Hematopoietic multipotent progenitor cell treated with erythropoietin and hydrocortisone succinate and interleukin-3 and kit ligand, for 8 days (in vitro differentiated cells): ENCODE measurements around the gene TCEAL2.
A peak's percentile ranks its signal among the peaks of the same experiment; 100 is the strongest.
"Not testable (repeated sequence)": the region's sequence is repeated elsewhere in the genome, so short reads cannot be mapped to it uniquely, and the experiment has no call there.

Experiments
- DNase-seq: peaks from one replicate; pipeline ENCODE4 v3.0.0-alpha.2; 2015

Gene TCEAL2

GRCh38 chrX:102125436-102125835 is at the start of gene TCEAL2:
TSS of gene TCEAL2 (plus strand) at chrX:102125679. CDS start at chrX:102126831, 1,152 bp downstream.
- DNase-seq, result not testable (repeated sequence)

- DNase-seq, result no peak
Observed at GRCh38 chrX:102077426-102077825, 48.1 kb upstream of the TCEAL2 start.

DNA sequence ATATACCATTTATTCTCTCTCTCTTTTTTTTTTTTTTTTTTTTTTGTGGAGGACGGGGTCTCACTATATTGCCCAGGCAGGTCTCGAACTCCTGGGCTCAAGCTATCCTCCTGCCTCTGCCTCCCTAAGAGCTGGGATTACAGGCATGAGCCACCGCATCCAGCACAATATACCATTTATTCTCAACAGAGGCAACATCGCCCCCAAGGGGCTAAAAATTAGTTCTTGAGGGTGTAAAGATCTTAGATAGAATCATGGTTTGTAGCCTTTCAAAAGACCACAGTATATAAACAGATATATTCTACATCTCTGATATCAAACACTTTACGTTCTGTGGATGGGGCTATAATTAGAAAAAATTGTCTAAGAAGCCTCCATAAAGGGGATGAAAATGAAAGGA is 39.8 kb upstream of the TCEAL2 start:
- DNase-seq, result peak; percentile 14

DNA sequence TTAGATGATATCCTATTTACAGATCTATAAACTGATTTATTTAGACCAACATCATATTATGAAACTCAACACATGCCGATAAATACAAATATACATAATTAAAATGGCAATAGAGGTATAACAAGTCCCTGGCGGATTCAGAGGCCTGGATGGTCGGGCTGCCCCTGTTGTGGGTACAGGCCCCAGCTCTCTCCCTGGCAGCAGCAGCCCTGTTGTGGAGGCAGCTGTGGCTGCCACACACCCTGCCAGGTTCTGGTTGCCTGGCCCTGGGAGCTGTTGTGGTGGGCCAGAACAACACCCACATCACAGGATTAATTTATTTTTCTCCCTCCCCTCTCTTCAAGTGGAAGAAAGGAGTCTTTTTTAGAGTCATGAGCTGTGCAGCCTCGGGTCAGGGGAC is 12.1 kb upstream of the TCEAL2 start:
- no peak for DNase-seq

- no peak for DNase-seq
Observed at GRCh38 chrX:102115748-102116147, 9.7 kb upstream of the TCEAL2 start.

DNA sequence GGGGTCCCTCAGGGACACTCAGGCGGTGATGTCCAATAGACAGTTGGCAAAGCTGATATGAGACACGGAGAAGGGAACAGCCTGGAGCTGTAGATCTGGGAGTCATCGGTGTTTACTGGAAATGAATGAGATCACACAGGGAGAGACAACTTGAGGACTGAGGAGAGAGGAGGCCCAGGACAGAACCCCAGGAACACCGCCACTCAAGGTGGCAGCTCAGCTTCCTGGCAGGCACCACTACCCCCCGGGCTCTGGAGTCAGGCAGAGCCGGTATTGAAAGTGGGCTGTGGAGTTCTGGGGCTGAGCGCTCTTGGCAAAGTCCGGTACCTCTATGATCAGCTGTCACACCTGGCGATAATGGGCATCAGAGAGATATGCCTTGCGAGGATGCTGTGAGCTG is 465 bp upstream of the TCEAL2 start:
- not testable (repeated sequence) for DNase-seq

GRCh38 chrX:102126080-102126818 is 770 bp downstream of the TCEAL2 start:
- not testable (repeated sequence) for DNase-seq

DNA sequence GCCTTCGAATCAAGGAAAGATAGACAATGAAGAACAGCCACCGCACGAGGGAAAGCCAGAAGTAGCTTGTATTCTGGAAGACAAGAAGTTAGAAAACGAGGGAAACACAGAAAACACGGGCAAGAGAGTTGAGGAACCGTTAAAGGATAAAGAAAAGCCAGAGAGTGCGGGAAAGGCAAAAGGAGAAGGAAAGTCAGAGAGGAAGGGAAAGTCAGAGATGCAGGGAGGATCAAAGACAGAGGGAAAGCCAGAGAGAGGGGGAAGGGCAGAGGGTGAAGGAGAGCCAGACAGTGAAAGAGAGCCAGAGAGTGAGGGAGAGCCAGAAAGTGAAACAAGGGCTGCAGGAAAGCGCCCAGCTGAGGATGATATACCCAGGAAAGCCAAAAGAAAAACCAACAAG is 1.4 kb downstream of the TCEAL2 start:
- DNase-seq, result no peak

DNA sequence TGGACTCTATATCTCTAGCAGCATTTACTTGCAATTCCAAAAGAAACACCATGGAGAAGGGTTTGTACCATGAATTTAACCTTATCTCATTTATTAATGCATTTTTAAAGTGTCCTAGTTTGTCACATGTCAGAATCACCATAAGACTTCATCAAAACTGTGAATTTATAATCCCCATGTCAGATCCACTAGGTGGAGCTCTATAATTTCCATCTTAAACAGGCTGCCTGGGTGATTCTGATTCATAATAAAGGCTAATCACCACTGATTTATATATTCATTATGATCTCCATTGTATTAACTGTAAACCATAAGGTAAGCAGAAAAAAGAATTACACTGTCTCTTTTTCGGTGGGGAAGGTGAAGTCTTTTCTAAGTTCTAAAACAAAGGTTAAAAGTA is 4.0 kb downstream of the TCEAL2 start:
- peak; percentile 8 for DNase-seq

- DNase-seq, result no peak
Observed at GRCh38 chrX:102138064-102138463, 12.6 kb downstream of the TCEAL2 start.

DNA sequence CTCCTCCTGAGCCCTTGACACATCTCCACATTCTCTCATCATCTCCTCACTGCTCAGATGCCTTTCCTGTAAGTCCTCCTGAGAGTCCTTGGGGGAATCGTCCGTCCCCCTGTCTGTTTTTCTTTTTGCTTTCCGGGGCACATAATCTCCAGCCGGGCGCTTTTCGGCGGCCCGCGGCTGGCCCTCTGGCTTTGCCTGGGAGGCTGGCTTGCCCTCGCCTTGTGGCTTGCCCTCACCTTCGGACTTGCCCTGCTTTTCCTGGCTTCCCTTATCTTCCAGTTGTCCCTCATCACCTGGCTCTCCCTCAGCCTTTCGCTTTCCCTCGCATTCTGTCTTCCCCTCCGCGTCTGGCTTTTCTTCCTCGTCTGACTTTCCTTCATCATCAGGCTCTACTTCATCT is 15.4 kb downstream of the TCEAL2 start:
- DNase-seq, result not testable (repeated sequence)

DNA sequence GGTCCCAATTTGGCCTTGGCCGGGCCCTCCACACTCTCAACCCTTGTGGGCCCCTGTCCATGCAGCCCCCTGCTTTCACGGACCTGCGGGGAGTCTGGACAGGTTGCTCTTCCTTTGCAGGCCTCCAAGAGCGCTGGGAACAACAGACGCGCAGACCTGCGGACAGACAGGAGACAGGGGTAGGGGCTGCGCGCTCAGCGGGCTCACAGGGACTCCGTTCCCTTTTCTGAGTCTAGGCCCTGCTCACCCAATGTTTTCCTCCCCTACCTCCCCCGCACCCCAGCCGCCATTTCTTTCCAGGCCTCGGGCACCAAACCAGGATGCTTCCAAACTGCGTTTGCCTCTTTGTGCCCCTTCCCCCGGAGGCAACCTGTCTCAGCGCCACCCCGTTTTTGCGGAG is 16.2 kb downstream of the TCEAL2 start:
- not testable (repeated sequence) for DNase-seq

DNA sequence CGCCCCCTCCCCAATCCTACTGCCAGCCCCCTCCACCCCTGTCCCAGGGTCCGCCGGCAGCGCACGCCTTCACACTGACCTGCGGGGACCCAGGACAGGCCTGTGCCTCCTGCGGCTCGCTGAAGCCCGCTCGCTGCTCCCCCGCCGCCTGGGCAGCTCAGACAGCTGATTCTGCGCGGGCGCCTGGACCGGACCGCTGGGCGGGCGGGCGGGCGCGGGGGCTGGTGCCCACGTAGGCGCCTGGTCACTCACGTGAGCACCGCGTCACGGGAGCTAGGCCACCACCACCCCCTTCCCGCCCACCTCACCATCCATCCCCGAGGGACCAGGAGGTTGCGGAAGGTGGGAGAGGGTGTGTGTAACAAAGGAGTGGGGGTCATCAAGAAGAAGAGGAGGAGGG is 16.8 kb downstream of the TCEAL2 start, which contains the start of gene TCEAL6:
Gene TCEAL6 (minus strand): TSS at position 208 of the 400 bp plus-strand sequence.
- DNase-seq, result not testable (repeated sequence)

DNA sequence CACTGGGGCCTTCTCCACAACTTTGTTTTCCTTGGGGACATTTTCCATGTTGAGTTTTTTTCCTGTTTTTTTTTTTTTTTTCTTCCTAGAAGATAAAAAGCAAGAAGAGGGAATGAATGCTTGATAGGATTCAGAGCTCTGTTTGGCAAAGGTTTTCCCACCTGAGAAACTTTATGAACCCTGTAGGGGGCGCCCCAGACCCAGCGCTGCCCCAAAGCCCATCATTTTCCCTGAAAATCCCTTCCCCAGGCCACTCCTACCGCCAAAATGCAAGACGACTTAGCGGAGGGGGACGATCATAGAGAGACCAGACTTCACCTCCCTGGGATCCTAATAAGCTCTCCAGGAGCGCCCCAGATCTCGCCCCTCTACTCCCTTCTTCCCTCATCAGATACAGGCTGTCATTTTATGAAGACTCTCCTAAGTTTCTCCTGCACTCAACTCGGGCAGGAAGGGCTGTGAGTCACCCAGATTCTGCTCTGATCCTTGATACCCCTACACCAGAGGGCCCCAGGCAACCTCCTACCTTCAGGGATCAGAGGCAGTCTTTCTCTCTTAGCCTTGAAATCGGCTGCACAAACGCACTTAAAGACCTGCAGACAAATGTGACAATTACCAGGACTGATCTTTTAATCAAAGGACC is 28.9 kb downstream of the TCEAL2 start:
- no peak for DNase-seq

GRCh38 chrX:102154900-102155805 is 29.7 kb downstream of the TCEAL2 start:
- DNase-seq, result no peak

- DNase-seq, result no peak
Observed at GRCh38 chrX:102155806-102156179, 30.3 kb downstream of the TCEAL2 start, which contains the start of gene BEX5. TSS of gene BEX5 (minus strand) at chrX:102155977. CDS start at chrX:102154265, 1,712 bp downstream.
